M059J (cell line): Measurements from ENCODE around the gene ZNF385D. TPM values are rescaled to one million over a fixed set of nuclear protein-coding genes. Genes with fewer than 3 reads are reported as not detected.

Experiments
- DNase-seq: peaks from one replicate; pipeline ENCODE4 v3.0.0-alpha.2; 2012; ENCODE audit warnings: low read depth
- total RNA-seq: library from RNA; depleted of rRNA; stranded (reverse); fragments of >200 nt; shearing (Covaris generic); gene quantifications from 2 replicates; pipeline ENCODE4 v1.2.3, GENCODE V29; 2014

Gene ZNF385D
- total RNA-seq, 1 experiment from 2014 or later, result 1.5 TPM

- DNase-seq, result peak; percentile 9
Observed at GRCh38 chr3:21673393-21673792, 77.6 kb downstream of the ZNF385D start.

- peak; percentile 95 for DNase-seq
Observed at GRCh38 chr3:21672303-21672702, 78.7 kb downstream of the ZNF385D start.

DNA sequence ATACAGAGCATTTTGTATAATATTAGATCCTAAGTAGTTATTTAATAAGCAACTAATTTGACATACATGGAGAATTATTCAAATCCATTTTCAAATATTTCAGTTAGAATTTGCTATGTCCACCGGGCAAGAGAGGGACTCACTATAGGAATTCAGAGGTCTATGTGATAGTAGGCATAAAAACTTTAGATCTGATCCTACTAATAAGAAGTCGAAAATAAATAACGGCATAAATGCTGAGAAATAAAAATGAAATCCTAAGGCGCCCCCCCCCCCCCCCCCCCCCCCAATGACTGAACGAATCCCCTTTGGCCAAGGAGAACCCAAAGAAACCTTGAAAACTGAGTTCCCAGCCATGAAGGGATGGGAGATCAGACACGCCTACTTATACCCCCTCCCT, 80.6 kb downstream of the ZNF385D start:
- DNase-seq, result no peak

- DNase-seq, result peak; percentile 68
Observed at GRCh38 chr3:21668012-21668411, 83.0 kb downstream of the ZNF385D start.

DNA sequence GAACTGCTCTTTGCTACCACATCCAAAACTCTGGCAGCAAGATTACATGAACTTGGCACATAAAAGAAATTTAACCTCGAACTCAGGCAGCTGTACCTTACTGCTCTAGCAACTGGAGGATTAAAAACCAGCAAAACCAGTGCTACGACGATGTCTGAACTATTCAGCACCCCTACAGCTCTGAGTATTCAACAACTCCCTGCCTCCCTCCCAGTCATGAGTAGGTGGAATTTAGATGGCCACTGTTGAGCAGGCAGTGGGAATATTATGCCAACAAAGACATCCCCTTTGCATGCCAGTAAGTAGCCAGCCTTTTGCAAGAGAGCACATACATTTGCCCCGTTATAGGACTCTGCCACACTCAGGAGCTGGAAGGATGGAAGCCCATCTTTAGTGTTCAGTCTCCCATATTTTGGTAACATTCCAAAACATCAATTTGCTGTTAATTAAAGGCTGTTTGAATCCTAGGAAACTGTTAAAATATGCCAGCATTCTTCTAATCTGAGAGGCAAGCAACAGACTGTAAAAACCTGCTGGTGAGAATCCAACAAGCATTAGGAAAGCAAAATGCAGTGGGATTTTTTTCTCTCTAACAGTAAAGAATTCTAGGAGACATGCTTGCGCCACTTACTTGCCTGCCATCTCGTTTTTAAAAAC, 85.4 kb downstream of the ZNF385D start:
- DNase-seq, result no peak

DNA sequence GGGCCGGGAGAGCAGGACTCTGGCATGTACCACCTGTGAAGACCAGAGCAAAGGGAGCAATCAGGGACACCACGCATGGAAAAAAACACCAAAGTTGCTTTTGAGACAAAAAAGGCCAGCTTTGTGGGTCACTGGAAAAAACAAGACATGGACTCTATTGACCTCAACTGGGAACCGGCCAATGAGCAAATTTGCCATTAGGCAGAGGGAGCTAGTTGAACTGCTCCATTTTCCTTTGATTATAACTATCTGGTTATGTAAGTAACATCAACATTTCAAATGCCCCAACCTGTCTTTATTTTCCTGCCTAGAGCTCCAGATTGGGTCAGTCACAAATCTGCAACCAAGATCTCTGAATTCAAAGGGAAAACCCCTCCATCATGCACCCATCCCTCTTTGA, 86.0 kb downstream of the ZNF385D start:
- no peak for DNase-seq

- no peak for DNase-seq
Observed at GRCh38 chr3:21662403-21662802, 88.6 kb downstream of the ZNF385D start.

- DNase-seq, result peak; percentile 20
Observed at GRCh38 chr3:21654662-21655061, 96.3 kb downstream of the ZNF385D start.

- DNase-seq, result no peak
Observed at GRCh38 chr3:21654241-21654640, 96.8 kb downstream of the ZNF385D start.

- DNase-seq, result no peak
Observed at GRCh38 chr3:21649519-21649918, 101.5 kb downstream of the ZNF385D start.

DNA sequence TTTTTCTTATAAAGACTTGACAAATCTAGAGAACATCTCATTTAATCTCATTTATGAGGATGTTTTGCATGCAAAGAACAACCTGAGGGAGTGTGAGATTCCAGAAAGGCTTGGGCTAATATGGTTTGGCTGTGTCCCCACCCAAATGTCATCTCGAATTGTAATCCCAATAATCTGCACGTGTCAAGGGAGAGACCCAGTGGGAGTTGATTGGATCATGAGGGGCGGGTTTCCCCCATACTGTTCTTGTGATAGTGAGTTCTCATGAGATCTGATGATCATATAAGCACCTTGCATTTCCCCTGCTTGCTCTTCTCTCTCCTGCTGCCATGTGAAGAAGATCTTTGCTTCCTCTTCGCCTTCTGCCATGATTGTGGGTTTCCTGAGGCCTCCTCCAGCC, 103.0 kb downstream of the ZNF385D start:
- DNase-seq, result no peak

GRCh38 chr3:21645121-21645897, 105.7 kb downstream of the ZNF385D start:
- peak; percentile 63 for DNase-seq

DNA sequence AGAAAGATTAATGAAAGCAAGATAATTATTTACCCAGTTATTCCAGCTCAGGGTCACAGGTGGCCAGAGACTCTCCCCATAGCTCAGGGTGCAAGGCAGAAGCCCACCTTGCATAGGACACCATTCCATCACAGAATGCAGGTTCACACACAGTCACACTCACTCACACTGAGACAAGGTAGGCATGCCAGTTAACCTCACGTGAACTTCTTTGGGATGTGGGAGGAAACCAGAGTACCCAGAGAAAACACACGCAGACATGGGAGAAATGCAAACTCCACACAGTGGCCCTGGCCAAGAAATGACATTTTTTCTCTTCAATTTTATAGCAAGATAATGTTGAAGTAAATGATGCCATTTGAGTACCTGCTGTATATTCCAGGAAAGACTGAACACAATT, 106.7 kb downstream of the ZNF385D start:
- DNase-seq, result no peak

- no peak for DNase-seq
Observed at GRCh38 chr3:21643752-21644151, 107.3 kb downstream of the ZNF385D start.

DNA sequence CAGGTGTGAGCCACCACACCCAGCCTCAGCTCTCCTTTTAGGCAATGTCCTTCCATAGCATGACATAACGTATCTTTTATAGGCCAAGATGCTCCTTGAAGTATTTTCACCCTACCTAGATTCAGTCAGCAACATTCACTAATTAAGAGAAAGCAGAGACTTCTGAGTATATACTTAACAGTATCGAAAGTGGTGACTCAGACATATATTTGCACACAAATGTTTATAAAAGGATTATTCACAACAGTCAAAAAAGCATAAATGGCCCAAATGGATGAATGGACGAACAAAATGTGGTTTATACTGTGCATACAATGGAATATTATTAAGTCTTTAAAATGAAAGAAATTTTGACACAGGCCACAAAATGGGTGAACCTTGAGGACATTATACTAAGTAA, 108.6 kb downstream of the ZNF385D start:
- DNase-seq, result no peak

DNA sequence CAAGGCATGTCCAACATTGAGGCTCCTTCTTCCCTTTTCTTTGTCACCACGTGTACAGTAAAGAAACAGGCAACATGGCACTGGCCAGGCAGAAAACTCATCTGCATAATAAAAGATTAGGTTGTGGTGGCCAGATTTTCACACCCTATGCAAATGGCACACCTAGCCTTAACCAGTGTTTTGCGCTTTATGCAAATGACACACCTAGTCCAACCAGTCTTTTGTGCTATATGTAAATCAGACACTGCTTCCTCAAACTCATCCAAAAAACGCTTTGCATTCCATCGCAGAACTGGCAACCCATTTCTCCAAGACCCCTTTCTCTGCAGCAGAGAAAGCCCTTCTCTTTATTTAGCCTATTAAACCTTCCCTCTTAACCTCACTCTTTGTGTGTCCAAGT, 109.1 kb downstream of the ZNF385D start:
- DNase-seq, result no peak

DNA sequence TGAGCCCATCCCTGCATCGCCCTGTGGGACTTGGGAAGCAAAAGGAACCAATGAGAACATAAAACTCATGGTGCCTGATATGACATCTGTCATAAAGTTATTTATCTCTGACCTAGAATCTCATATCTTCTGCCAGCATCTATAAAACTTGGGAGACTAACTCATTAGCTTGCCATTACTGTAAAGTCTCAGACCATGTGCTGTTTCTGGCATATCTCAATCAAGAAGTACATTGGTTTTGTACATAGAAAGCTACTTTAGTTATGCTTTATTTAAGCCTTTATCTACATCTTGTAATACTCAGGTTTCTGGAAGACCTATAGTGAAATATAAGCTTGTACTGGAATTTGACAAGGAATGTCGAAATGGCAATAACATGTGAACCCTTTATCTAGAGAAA, 112.5 kb downstream of the ZNF385D start:
- no peak for DNase-seq

DNA sequence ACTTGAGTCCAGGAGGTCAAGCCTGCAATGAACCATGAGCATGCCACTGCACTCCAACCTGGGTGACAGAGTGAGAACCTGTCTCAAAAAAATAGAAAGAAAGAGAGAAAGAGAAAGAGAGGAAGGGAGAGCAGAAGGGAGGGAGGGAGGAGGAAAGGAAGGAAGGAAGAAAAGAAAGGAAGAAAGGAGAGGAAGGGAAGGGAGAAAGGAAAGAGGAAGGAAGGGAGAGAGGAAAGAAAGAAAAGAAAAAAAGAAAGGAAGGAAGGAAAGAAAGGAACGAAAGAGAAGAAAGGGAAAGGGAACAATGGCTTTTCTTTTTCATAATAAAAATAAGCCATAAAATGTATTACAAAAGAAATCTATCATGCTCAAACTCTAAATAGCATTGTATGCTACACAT, 116.9 kb downstream of the ZNF385D start:
- DNase-seq, result no peak

DNA sequence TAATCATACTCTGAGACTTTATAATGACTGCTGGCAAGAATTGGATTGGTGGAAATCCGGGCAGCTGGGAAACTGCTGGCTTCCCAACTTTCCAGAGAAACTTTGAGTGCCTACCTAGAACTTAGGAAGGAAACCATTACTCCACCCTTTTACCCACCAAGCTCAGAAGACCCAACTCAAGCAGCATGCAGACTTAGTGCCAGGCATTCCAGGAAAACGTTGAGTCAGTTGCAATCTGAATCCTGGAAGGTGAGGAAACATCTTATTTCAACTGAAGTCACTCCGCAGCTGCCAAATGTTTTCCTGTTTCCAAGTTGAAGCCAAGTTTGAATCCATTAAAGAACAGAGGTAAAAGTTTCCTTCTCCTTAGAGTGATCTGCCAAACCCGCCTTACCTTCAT, 126.5 kb downstream of the ZNF385D start:
- no peak for DNase-seq

DNA sequence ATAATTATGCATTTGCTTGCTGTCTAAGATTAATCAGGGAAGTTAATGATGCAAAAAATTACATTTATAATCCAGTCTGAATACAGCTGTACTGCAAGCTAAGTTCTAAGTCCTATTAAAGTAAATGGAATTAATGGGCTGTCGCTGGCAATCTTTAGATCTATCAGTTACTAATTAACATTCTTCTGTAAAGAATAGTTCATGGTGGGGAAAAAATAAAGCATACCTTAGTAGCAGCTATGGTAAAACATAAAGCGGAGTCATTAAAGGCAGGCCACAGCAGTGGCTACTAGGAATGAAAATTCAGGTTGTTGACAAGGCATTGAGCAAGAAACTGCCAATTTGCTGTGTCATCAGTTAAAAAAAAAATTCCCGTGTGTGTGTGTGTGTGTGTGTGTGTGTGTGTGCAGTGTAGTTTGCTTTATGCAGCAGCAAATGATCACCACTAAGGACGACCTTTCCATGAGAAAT, 129.8 kb downstream of the ZNF385D start:
- DNase-seq, result peak; percentile 37

DNA sequence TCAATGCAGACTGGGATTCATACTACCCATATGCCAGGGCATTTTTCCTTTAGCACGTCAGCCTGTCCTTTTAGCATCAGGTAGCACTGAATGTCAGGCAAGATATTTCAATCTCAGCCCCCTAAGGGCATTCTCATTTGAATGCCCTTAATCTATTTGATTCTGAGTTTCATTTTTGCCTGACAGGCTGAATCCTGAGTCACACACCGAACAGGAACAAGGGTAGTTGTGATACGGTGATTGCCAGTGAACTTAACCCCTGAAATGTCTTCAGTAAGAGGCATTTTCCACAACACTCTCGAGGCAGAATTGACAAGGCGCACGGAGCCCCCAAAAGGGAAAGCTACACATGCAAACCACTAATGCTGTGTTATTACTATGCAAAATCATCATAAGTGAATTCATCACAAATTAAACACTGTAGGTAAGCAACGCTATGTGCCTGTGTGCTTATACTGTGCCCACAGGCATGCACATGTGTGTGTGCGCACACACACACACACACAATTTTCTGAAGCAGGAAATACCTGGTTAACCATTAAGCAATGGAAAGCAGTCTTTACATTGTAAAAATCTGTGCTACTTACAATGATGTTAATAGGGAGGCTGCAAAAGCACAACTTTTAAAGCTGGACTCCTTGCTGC, 130.4 kb downstream of the ZNF385D start:
- DNase-seq, result peak; percentile 68

DNA sequence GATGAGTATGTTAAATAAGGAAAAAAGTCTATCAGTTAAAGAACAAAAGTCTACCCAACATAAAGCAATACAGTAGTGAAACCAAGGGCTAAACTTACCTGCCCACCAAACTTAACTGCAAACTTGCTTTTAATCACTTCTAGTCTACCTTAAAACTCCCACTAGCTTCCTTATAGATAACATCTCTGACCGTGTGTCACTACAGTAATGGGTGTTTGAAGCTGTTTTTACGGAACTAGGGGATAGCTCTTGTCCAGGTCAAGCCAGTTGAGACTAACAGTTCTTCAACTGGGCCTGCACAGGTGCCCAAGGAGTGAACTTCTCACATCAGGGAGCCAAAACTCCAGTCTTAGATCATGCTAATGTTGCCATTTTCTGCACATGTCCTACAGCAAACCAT, 132.3 kb downstream of the ZNF385D start:
- DNase-seq, result no peak
